ENCODE measurements around the gene CDC42EP4.

CDC42EP4 gene

GRCh38 chr17:73278465-73279453, 33.0 kb downstream of the CDC42EP4 start:
- H3K4me1 ChIP-seq (ENCODE audit: insufficient read depth, low read length) = no peaks in the 10 kb centered on the region
- H4K20me1 ChIP-seq (ENCODE audit: insufficient read depth, low read length) = no peaks in the 10 kb centered on the region
- no peak overlapping the region for H2AFZ ChIP-seq (ENCODE audit: low read depth, low read length)
- no peak overlapping the region for H3K4me2 ChIP-seq (ENCODE audit: insufficient read depth, low read length)
- DNase-seq (no peak), ATAC-seq (ENCODE audit: insufficient read depth, low read depth) (no peak)
- H3K9me3 ChIP-seq (ENCODE audit: insufficient read depth, low read length, severe bottlenecking) = no peaks in the 10 kb centered on the region
- H3K36me3 ChIP-seq (ENCODE audit: insufficient read depth, low read length) = no peaks in the 10 kb centered on the region
- no peak overlapping the region for H3K9ac ChIP-seq (ENCODE audit: low read depth, low read length)
- no peaks in the 10 kb centered on the region for H3K79me2 ChIP-seq (ENCODE audit: insufficient read depth, low read length)
- H3K27ac ChIP-seq (ENCODE audit: low read length) = no peak overlapping the region
- no peaks in the 10 kb centered on the region for H3K27me3 ChIP-seq (ENCODE audit: insufficient read depth, low read length, poor library complexity)
- TF ChIP-seq EZH2 (IDR thresholded peaks at IDR 0.05; ENCODE audit: borderline replicate concordance, low read depth, low read length, severe bottlenecking) = no peak
- no peak overlapping the region for H3K4me3 ChIP-seq (ENCODE audit: low read depth in 1 of 2, low read length in 2 of 2)

DNA sequence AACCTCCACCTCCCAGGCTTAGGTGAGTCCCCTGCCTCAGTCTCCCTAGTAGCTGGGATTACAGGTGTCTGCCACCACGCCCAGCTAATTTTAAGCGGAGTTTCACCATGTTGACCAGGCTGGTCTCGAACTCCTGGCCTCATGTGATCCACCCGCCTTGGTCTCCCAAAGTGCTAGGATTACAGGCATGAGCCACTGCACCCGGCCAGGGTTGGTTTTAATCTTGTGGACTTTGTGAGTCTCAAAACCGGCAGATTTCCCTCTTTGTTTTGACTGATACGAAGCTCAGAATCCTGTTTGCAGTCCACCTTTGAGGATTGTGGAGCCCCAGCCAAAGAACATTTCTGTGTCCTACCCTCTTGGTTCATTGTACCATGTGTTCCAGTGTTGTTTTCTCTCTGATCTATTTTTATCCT, 33.7 kb downstream of the CDC42EP4 start:
- H3K4me1 ChIP-seq (ENCODE audit: insufficient read depth, low read length) = no peaks in the 10 kb centered on the region
- H3K4me3 ChIP-seq (ENCODE audit: low read depth in 1 of 2, low read length in 2 of 2) = no peak overlapping the region

GRCh38 chr17:73274490-73274889, 37.3 kb downstream of the CDC42EP4 start:
- no peak overlapping the region for H3K27ac ChIP-seq (ENCODE audit: low read length)
- H3K27me3 ChIP-seq (ENCODE audit: insufficient read depth, low read length, poor library complexity) = no peaks in the 10 kb centered on the region
- no peak overlapping the region for H3K4me3 ChIP-seq (ENCODE audit: low read depth in 1 of 2, low read length in 2 of 2)
- ATAC-seq (ENCODE audit: insufficient read depth, low read depth) = no peak
- H4K20me1 ChIP-seq (ENCODE audit: insufficient read depth, low read length) = no peaks in the 10 kb centered on the region
- no peak for TF ChIP-seq EZH2 (IDR thresholded peaks at IDR 0.05; ENCODE audit: borderline replicate concordance, low read depth, low read length, severe bottlenecking)
- no peak for TF ChIP-seq CTCF (IDR thresholded peaks at IDR 0.05; ENCODE audit: borderline replicate concordance, extremely low read depth, low read length, poor library complexity, severe bottlenecking)
- H3K9ac ChIP-seq (ENCODE audit: low read depth, low read length) = no peak overlapping the region
- no peaks in the 10 kb centered on the region for H3K9me3 ChIP-seq (ENCODE audit: insufficient read depth, low read length, severe bottlenecking)
- no peak for DNase-seq
- H3K4me1 ChIP-seq (ENCODE audit: insufficient read depth, low read length) = no peaks in the 10 kb centered on the region
- H3K36me3 ChIP-seq (ENCODE audit: insufficient read depth, low read length) = no peaks in the 10 kb centered on the region
- no peak overlapping the region for H2AFZ ChIP-seq (ENCODE audit: low read depth, low read length)
- H3K79me2 ChIP-seq (ENCODE audit: insufficient read depth, low read length) = no peaks in the 10 kb centered on the region
- no peak overlapping the region for H3K4me2 ChIP-seq (ENCODE audit: insufficient read depth, low read length)

More for the DNA sequence above, 33.7 kb downstream of the CDC42EP4 start:
- Histone ChIP-seq H3K79me2 (ENCODE audit: insufficient read depth, low read length) (no peaks in the 10 kb centered on the region), H3K36me3 (ENCODE audit: insufficient read depth, low read length) (no peaks in the 10 kb centered on the region), H3K4me2 (ENCODE audit: insufficient read depth, low read length) (no peak overlapping the region), H2AFZ (ENCODE audit: low read depth, low read length) (no peak overlapping the region), H3K9ac (ENCODE audit: low read depth, low read length) (no peak overlapping the region), H3K9me3 (ENCODE audit: insufficient read depth, low read length, severe bottlenecking) (no peaks in the 10 kb centered on the region), H4K20me1 (ENCODE audit: insufficient read depth, low read length) (no peaks in the 10 kb centered on the region), H3K27me3 (ENCODE audit: insufficient read depth, low read length, poor library complexity) (no peaks in the 10 kb centered on the region), H3K27ac (ENCODE audit: low read length) (no peak overlapping the region)
- DNase-seq = no peak
- no peak for ATAC-seq (ENCODE audit: insufficient read depth, low read depth)
- no peak for TF ChIP-seq EZH2 (IDR thresholded peaks at IDR 0.05; ENCODE audit: borderline replicate concordance, low read depth, low read length, severe bottlenecking)
- TF ChIP-seq CTCF (IDR thresholded peaks at IDR 0.05; ENCODE audit: borderline replicate concordance, extremely low read depth, low read length, poor library complexity, severe bottlenecking) = no peak

DNA sequence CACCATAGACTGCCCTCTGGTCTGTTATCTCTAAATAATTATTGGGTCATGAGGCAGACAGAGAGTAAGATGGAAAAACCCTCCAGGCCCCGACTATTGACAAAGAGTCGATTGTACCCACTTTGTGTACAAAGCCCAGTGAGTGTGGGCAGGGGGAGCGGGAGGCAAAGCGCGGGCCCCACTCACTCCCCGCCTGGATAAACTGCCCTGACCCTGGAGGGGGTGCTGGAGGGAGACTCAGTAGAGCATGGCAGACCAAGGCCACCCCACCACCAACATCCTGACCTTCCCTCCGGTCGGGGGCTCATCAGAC, 38.9 kb downstream of the CDC42EP4 start:
- ATAC-seq (ENCODE audit: insufficient read depth, low read depth) (no peak), DNase-seq (no peak)
- no peak overlapping the region for H3K4me2 ChIP-seq (ENCODE audit: insufficient read depth, low read length)
- no peaks in the 10 kb centered on the region for H3K27me3 ChIP-seq (ENCODE audit: insufficient read depth, low read length, poor library complexity)
- H2AFZ ChIP-seq (ENCODE audit: low read depth, low read length) = no peak overlapping the region
- no peaks in the 10 kb centered on the region for H4K20me1 ChIP-seq (ENCODE audit: insufficient read depth, low read length)
- no peaks in the 10 kb centered on the region for H3K4me1 ChIP-seq (ENCODE audit: insufficient read depth, low read length)
- TF ChIP-seq CTCF (IDR thresholded peaks at IDR 0.05; ENCODE audit: borderline replicate concordance, extremely low read depth, low read length, poor library complexity, severe bottlenecking) = no peak
- TF ChIP-seq EZH2 (IDR thresholded peaks at IDR 0.05; ENCODE audit: borderline replicate concordance, low read depth, low read length, severe bottlenecking) = no peak
- H3K36me3 ChIP-seq (ENCODE audit: insufficient read depth, low read length) = no peaks in the 10 kb centered on the region
- no peaks in the 10 kb centered on the region for H3K9me3 ChIP-seq (ENCODE audit: insufficient read depth, low read length, severe bottlenecking)
- H3K4me3 ChIP-seq (ENCODE audit: low read depth in 1 of 2, low read length in 2 of 2) = no peak overlapping the region
- H3K9ac ChIP-seq (ENCODE audit: low read depth, low read length) = no peak overlapping the region
- H3K27ac ChIP-seq (ENCODE audit: low read length) = no peak overlapping the region
- H3K79me2 ChIP-seq (ENCODE audit: insufficient read depth, low read length) = no peaks in the 10 kb centered on the region

All from DND-41 (cell line).